ENCODE results near the gene RGS21. TPM values are rescaled to one million over a fixed set of nuclear protein-coding genes. Genes with fewer than 3 reads are reported as not detected.

RGS21 gene
- total RNA-seq, 1 experiment from 2014 or later, result not detected

DNA sequence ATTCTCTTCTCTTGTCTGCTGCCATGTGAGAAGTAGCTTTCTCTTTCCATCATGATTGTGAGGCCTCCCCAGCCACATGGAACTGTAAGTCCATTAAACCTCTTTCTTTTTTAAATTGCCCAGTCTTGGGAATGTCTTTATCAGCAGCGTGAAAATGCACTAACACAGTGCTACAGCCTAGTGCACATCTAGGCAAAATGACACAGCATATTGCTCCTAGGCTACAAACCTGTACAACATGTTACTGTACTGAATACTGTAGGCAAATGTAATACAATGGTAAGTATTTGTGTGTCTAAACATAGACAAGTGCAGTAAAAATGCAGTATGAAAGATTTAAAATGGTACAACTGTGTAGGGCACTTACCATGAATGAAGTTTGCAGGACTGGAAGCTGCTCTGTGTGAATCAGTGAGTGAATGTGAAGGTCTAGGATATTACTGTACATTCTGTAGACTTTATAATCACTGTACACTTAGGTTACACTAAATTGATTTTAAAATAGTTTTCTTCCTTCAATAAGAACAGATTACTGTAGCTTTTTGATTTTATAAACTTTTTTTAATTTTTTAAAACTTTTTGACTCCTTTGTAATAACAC, 69.4 kb downstream of the RGS21 start:
- BruUV-seq (replicated peaks), result no TSS peak
- intact Hi-C loops (cut with micrococcal nuclease; ENCODE audit: unreplicated experiment), result no loop called here
- H3K4me1 Mint-ChIP-seq (ENCODE audit: low read depth, unreplicated experiment), result no peaks in the 10 kb centered on the region

DNA sequence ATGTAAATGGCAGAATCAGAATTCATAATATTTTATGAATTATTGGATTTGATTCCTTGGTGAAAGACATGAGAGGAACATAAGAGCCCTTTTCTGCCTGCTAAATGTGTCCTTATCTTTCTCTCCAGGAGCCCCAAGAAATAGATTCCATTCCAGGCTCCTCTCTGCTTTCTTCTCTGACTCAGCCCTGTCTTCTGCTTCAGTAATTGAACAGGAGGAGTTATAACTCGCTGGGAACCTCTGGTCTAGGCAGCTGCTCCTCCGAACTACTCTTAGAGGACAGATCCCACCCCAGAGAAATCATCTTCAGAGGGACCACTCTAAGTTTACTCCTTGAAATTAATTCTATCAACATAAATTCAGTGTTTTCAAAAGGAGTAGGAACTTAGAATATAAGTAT, 78.4 kb downstream of the RGS21 start:
- peaks cover under 1% of the 10 kb centered on the region for H3K9me3 Mint-ChIP-seq (ENCODE audit: low read depth, unreplicated experiment)
- no peak for DNase-seq
- H3K36me3 Mint-ChIP-seq (ENCODE audit: insufficient read depth, unreplicated experiment), result no peaks in the 10 kb centered on the region
- no peak overlapping the region for H3K4me3 Mint-ChIP-seq (ENCODE audit: low read depth, unreplicated experiment)
- TF ChIP-seq, protein P1, sequence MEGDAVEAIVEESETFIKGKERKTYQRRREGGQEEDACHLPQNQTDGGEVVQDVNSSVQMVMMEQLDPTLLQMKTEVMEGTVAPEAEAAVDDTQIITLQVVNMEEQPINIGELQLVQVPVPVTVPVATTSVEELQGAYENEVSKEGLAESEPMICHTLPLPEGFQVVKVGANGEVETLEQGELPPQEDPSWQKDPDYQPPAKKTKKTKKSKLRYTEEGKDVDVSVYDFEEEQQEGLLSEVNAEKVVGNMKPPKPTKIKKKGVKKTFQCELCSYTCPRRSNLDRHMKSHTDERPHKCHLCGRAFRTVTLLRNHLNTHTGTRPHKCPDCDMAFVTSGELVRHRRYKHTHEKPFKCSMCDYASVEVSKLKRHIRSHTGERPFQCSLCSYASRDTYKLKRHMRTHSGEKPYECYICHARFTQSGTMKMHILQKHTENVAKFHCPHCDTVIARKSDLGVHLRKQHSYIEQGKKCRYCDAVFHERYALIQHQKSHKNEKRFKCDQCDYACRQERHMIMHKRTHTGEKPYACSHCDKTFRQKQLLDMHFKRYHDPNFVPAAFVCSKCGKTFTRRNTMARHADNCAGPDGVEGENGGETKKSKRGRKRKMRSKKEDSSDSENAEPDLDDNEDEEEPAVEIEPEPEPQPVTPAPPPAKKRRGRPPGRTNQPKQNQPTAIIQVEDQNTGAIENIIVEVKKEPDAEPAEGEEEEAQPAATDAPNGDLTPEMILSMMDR (IDR thresholded peaks at IDR 0.05; ENCODE audit: unreplicated experiment), result no peak
- no peak overlapping the region for H3K27ac Mint-ChIP-seq (ENCODE audit: unreplicated experiment)
- no peaks in the 10 kb centered on the region for H3K27me3 Mint-ChIP-seq (ENCODE audit: unreplicated experiment)
- intact Hi-C loops (cut with micrococcal nuclease; ENCODE audit: unreplicated experiment), result no loop called here
- BruUV-seq (replicated peaks), result no TSS peak
- CTCF ChIA-PET, result no interaction called here
- no peaks in the 10 kb centered on the region for H3K4me1 Mint-ChIP-seq (ENCODE audit: low read depth, unreplicated experiment)

More for the DNA sequence above, 69.4 kb downstream of the RGS21 start:
- TF ChIP-seq, protein P1 (IDR thresholded peaks at IDR 0.05; ENCODE audit: unreplicated experiment), result no peak
- Mint-ChIP-seq H3K36me3 (ENCODE audit: insufficient read depth, unreplicated experiment) (no peaks in the 10 kb centered on the region), H3K27ac (ENCODE audit: unreplicated experiment) (no peak overlapping the region), H3K9me3 (ENCODE audit: low read depth, unreplicated experiment) (peaks cover 5% of the 10 kb centered on the region), H3K27me3 (ENCODE audit: unreplicated experiment) (no peaks in the 10 kb centered on the region), H3K4me3 (ENCODE audit: low read depth, unreplicated experiment) (no peak overlapping the region)
- CTCF ChIA-PET, result no interaction called here
- DNase-seq, result no peak

DNA sequence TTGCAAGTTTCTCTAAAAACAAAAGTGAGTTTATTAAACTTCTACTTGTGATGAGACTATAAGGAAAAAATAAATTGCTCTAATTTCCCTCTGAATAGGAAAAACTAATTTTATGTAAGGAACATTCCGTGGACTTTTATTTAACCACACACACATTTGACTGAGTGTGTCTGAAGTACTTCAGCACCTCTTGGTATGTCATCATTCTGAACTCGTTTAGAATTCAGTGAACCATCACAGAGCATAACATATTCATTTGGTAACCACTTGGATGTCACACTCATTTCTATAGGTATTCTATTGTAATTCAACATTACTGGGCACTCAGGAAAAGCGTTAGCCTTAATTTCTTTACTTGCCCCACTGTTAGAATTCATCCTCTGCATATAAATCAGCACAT, 79.1 kb downstream of the RGS21 start:
- CTCF ChIA-PET, result no interaction called here
- Mint-ChIP-seq H3K9me3 (ENCODE audit: low read depth, unreplicated experiment) (peaks cover 2% of the 10 kb centered on the region), H3K27me3 (ENCODE audit: unreplicated experiment) (no peaks in the 10 kb centered on the region), H3K4me3 (ENCODE audit: low read depth, unreplicated experiment) (no peak overlapping the region), H3K36me3 (ENCODE audit: insufficient read depth, unreplicated experiment) (no peaks in the 10 kb centered on the region), H3K27ac (ENCODE audit: unreplicated experiment) (no peak overlapping the region), H3K4me1 (ENCODE audit: low read depth, unreplicated experiment) (no peaks in the 10 kb centered on the region)
- TF ChIP-seq, protein P1 (IDR thresholded peaks at IDR 0.05; ENCODE audit: unreplicated experiment), result no peak
- BruUV-seq (replicated peaks), result no TSS peak
- intact Hi-C loops (cut with micrococcal nuclease; ENCODE audit: unreplicated experiment), result no loop called here
- no peak for DNase-seq

DNA sequence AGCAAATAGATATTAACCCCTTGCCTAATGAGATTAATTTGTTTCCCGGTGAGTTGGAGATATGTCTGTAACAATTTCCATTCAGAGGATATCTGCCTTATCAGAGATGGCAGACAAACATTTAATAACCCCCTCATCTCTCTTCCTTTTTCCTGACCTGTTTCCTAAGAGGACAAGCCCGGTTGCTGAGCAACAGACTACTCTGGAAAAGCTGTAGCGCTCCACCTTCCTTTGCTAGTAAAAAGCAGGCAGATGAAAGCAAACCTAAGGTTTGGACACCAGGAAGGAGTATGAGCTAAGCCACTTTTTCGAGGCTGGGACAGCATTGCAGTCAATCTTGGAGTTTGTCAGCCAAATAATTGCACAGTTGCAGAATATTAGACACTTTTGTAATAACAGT, 82.4 kb downstream of the RGS21 start:
- Mint-ChIP-seq H3K36me3 (ENCODE audit: insufficient read depth, unreplicated experiment) (no peaks in the 10 kb centered on the region), H3K27me3 (ENCODE audit: unreplicated experiment) (no peaks in the 10 kb centered on the region), H3K27ac (ENCODE audit: unreplicated experiment) (no peak overlapping the region), H3K4me1 (ENCODE audit: low read depth, unreplicated experiment) (peaks cover 20% of the 10 kb centered on the region), H3K9me3 (ENCODE audit: low read depth, unreplicated experiment) (peaks cover 2% of the 10 kb centered on the region), H3K4me3 (ENCODE audit: low read depth, unreplicated experiment) (no peak overlapping the region)
- no TSS peak for BruUV-seq (replicated peaks)
- CTCF ChIA-PET, result no interaction called here
- no peak for DNase-seq
- TF ChIP-seq, protein P1 (IDR thresholded peaks at IDR 0.05; ENCODE audit: unreplicated experiment), result no peak
- intact Hi-C loops (cut with micrococcal nuclease; ENCODE audit: unreplicated experiment), result no loop called here
